Activated CD4-positive, CD25-positive, alpha-beta regulatory T cell treated with anti-CD3 and anti-CD28 coated beads, Interleukin-2, amount 50 U/mL, for 24 hours (primary cell): ENCODE data around the gene EMC8.

Experiments
- ATAC-seq, 2 donors: fragments of 150-1000 bp; cut with Tn5 transposase; one replicate each; pipeline ENCODE4 v1.10.0; 2021; ENCODE audit warnings: mild to moderate bottlenecking in 1 of 2, moderate library complexity in 1 of 2

The EMC8 gene

DNA sequence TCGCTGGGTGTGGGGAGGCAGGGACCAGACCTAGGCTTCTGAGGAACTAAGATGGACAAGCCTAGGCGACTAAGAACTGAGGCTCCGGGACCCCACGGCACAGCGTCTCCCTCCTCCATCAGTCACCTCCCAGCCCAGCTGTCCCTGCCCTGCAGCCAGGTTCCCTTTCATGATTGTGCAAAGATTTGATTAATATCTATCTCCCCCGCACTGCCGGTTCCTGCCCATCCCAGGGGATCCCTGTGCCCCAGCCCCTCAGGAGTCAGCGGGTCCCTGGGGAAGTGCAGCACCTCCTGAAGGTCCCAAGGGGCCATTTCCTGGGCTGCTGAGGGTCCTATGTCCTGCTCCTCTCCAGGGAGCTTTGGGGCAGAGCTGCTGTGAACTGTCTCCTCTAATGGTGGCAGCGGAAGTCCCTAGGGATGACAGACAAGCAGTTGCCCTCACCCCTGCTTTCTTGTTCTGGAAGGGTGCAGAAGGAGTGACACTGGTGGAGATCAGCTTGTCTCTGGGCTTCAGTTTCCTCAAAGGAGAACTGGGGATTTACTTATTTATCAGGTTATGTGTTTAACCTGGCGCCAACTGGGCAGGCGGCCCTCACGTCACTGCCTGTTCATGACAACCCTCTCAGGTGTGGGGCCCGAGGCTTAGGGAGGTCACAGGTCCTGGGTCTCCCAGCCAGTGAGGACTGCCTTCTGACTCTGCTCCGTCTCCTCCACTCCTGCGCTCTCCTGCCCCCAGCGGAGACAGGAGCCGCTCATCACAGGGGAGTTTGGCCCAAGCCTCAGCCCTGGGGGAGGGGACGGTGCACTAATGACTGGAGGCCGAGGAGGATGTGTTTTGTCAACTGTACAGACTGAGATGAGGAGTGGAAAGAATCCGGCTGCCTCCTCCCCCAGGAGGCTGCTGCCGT is 46.6 kb downstream of the EMC8 start:
- no peak for ATAC-seq

DNA sequence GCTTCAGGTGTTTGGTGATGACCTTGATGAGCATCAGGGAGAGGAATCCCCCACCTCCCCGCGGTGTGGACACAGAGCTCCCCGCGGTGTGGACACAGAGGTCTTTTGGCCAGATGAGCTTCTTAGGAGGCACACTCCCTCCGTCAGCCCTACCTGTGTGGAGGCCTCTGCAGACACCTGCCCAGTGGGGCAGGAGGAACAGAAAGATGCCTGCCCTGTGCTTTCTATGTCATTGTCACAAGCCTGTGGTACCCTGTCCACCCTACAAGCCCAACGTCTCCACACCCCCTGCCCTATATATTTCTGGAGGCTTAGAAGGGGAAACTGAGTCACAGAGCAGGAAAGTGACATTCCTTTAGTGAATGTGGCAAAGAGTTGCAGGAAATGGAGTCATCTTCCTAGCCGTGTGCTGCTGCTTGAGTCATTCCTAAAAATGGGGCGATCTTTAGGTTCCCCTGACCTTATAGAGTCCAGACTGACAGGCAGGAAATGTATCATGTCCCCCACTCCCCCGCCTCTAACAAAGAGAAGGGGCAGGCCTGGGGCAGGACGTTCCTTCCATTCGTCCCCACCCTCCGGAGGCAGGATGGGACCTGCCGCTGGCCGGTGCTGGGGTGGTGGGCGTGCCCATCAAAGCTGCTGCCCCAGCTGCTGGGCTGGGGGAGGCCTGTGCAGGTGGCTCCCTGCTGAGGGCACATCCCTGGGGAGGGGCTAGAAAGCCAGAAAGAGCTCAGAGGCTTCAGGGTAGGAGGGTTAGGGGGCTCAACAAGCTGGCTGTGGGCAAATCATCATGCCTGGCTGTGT is 47.4 kb downstream of the EMC8 start:
- no peak for ATAC-seq

DNA sequence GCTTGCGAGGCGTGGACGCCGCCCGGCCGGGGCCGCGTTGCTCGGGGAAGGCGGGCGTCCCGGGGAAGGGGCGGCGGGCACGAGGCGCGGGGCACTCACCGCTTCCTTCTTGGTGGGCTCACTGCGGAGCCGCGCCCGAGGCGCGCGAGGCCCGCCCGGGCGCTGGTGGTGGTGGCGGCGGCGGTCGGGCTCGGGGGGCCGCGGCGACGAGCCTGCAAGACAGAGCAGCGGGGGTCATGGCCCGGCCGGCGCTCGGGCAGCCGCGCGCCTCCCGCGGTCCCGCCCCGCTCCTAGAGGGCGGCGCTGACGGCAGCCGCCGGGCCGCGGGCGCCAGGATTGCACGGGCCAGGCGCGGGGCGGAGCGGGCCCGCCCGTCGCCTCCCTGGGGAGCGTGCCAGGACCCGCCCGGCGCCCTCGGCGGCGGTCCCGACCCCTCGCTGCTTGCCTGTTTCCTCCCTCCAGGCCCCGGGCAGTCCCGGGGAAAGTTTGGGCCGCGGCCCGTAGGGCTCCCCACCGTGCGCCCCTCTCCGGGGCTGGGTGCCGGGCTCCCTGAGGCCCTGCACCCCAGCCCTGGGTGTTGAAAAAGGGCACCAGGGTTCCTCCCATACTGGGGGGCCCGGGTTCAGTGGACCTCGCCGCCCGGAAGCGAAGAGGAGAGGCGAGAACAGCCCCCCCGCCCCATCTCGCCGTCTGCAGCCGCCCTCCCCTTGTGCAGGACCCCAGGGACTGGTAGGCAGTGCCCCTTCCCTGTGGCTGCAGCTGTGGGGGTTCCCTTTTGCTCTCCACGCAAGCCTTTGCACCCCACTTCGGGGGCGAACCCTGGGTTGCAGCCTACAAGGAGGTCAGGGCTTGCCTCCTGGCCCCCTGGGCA is 48.3 kb downstream of the EMC8 start, which contains the start of gene C16orf74:
Gene C16orf74 (minus strand): TSS at position 270 of the 871 bp plus-strand sequence. CDS start 15,879 bp downstream, outside the sequence.
- peak; percentile 72 for ATAC-seq

DNA sequence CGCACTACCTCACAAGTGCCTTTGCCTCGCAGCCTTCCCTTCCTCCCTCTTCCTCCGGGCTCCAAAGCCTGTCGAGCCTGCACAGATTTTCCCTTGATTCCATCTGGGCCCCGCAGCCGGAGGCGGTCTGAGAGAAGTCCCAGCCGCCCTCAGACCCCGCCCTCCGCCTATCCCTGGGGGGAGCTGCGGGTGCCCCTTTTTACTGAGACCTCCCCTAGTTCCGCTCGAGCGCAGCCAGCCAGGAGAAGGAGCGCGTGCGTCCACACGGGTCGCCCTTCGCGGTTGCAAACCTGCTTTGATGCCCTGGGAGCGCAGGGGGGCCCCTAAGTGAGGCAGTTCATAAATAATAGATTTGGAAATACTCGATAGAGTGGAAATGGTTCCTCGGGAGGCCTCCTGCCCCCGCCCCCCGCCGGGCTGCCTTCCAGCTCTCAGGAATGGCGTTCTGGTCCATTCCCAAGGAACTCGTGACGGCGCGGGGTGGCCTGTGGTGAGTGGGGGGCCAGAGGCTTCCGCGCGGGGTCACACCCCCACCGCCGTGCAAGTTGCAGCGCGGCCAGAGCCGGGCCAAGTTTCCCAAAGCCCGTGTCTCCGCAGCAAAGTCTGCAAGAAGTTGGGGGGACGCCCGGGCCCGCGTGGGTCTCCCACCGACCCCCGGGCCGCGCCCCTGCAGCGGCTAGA is 49.1 kb downstream of the EMC8 start:
- ATAC-seq, result peak in 1 of 2 donors; percentile 26

DNA sequence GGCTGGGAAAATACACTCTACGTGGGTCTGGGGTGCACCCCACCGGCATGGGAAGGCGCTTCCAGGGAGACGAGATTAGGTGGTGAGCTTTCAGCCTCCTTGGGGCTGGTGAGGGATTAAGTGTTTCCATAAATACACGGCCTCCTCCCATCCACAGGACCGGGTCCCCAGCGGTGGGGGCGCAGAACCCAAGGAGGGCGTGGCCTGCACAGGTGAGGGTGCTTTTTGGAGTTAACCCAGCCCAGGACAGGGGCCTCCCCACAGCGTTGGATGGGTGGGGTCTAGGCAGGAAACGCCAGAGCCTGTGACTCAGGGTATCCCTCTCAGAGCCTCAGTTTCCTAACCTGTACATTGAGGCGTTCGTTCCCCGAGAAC is 49.6 kb downstream of the EMC8 start:
- no peak for ATAC-seq

DNA sequence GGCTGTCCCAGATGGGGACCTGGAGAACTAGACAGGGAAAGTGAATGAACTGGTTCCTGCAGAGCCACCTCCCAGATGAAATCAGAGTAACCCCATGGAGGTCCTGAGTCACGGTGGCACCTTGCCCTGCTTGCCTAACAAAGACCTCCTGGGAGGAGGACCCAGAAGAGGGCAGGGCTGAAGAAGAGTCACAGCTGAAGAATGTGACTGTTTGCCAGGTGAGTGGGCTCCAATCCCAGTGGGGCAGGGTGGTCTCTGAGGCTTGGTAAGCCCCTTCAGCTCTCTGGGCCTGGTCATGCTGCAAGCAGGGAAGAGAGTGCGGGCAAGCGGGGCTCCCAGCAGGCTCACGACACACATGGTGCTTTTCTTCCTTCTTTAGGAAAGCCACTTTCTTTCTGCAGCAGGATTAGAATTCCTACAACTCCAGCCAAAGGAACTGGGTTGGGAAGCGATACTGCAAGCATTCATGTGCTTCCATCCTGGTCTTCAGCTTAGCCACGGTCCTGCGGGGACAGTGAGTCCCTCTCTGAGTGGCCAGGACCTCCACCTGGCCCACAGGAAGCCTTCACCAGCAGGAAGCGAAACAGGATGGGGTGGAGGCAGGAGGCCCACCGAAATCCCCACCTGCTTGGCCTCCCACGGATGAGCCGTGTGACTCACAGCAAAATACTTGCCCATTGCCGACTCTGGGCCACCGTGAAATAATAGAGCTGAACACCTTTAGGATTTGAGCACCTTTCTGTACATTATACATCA is 52.7 kb downstream of the EMC8 start:
- ATAC-seq, result no peak

DNA sequence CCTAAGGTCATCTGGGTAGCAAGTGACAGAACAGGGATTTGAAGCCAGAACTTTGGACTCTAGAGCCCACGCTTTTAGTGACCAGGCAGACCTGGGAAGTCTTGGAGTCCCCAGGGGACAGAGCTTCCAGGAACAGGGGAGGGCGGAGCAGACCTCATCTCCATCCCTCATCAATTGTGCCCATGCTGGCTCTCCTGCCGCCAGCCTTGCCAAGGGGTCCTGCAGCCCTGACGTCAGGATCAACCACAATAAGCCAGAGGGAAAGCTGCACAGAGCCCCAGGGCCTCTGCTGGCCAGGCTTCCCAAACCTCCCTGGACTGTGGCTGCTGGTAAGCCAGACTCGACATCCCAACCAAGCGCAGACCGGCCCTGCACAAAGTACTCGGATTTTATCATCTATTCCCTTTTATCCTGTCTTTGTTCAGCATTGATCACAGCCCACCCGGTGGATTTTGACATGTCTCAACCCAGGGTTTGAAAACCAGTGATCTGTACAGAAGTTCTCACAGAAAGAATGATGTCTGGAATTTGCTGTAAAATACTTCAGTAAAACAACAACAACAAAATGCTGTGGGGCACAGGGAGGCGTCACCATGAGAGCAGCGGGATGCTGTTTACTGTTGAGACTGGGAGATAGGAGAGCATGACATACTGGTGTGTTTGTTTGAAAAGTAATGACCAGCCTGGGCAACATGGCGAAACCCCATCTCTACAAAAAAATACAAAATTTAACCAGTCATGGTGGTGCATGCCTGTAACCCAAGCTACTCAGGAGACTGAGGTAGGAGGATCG is 60.2 kb downstream of the EMC8 start:
- ATAC-seq, result no peak

DNA sequence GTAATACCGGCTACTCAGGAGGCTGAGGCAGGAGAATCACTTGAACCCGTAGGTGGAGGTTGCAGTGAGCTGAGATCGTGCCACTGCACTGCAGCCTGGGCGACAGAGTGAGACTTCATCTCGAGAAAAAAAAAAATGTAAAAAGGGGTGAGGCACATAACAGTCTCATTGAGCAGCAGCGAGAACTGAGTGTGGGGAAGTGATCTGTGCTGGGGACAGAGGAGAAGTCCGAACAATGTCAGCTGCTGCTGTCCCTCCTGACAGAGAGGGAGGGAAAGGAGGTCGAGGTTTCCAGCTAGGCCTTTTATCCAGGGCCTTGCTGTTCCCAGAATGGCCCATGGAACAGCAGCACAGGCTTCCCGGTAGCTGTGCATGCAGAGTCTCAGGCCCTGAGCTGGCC is 62.4 kb downstream of the EMC8 start:
- ATAC-seq, result no peak

DNA sequence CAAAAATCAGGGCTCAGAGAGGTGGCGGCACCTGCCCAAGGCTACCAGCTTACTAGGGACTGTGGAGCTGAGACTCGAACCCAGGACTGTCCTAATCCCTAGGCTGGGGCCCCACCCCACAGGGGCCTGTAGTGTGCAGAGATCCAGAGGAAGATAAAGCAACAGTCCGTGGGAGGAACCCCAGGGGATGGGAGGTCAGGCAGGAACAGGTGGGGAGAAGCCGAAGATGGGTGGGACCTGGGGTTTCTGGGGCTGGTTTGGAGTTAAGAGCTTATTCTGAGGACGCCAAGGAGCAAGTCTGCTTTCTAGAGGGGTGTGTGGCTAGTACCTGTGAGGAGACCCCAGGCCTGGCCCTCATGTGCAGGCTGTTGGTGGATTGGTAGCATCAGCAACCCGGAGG is 63.4 kb downstream of the EMC8 start:
- no peak for ATAC-seq

DNA sequence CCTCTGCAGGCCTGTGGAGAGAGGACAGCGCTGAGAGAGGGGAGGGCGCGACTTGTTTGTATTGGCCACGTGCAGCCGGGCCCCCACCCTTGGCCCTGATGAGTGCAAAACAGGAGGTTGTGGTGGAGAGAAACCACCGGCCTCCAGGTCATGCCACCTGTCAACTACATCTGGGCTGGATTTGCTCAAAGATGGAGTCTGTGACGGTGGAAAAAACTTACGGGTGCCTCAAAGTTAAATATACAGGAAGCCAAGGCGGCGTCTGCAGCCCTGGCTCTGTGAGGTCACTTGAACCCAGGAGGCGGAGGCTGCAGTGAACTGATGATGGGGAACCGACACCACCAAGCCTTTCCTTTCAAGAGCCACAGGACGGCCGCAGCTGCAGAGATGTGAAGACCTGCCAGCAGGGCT is 64.1 kb downstream of the EMC8 start:
- peak; percentile 72 to 78 for ATAC-seq

DNA sequence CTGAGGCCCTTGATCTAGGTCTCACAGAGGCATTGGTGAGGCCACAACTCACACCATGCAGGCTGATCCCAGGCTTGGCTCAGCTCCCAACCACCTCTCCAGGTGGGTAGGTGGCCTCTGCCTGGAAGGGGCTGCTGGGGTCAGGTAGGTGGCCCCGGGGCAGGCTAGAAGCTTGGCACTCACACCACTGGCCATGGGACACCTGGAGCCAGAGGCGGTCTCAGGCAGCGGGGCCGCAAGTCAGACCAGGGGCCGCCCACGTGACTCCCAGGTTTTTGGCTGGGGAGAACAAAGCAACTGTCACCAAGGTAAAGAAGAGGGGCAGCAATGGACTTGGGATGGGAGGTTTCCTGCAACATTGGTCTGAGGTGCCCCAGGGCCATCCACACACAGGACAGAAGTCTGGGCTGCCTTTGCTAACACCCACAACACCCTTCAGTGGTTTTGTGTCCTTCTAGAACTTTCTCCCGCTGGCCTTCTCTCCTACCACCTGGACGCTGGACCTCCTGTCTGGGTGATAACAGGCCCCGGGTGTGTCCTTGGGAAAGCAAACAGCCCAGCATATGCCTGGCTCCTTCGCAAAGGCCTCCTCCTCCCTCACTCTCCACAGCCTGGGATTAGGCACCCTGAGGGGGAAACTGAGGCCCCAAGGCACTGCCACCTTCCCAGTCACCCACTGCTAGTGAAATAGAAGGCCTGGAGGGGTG is 64.9 kb downstream of the EMC8 start:
- ATAC-seq, result no peak

DNA sequence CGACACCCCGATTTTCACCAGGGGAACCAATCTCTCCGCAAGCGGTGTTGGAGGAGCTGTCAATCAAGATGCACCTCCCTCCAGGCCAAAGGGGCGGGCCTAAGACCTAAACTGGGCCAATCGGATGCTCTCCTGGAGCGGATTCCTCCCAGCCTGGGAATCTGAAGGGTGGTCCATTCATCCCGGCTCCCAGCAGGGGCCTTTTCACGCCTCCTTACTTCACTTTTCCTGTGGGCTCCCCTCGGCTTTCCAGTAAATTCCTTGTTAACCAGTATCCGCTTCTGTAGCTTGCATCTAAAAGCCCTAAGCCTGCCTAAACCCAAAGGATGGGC is 65.5 kb downstream of the EMC8 start:
- no peak for ATAC-seq

DNA sequence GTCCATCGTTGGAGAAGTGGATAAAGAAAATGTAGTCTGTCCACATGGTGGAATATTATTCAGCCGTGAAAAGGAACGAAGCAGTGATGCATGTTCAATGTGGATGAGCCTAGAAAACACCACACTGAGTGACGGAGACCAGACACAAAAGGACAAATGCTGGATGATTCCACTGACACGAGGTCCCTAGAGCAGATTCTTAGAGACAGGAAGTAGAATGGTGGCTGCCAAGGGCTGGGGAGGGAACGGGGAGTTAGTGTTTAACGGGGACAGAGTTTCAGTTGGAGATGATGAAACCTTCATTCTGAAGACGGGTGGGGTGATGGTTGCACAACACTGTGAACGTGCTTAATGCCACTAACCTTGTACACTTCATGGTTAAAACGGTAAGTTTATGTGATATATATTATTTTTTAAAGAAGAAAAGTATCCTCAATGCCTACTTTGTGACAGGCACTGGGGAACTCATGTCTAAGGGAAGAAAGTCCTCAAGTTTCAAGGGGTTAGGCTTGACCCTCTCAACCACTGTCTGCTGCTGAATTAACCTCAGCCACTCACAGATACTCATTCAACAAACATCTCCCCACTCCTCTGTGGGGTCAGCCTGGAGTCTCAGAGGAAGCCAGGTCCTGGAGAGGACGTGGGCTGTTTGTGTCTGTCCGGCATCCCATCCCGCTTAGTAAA is 66.0 kb downstream of the EMC8 start:
- no peak for ATAC-seq

DNA sequence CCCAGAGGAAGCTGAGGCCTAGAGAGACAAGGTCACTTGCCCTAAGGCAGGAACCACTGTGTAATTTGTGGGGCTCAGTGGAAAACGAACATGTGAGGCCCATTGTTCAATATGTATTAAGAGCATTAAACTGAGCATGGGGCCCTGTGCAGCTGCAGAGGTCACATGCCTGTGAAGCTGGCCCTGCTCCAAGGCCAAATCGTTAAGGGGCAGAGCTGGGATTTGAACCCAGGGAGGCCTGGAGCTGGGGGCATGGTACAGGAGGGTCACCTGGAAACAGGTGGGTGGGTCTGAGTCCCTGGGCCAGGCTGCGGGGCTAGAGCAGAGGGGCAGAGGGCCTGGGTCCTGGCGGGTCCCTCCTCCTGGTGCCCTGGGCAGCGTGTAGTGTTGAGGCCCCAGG is 68.2 kb downstream of the EMC8 start:
- ATAC-seq, result no peak

DNA sequence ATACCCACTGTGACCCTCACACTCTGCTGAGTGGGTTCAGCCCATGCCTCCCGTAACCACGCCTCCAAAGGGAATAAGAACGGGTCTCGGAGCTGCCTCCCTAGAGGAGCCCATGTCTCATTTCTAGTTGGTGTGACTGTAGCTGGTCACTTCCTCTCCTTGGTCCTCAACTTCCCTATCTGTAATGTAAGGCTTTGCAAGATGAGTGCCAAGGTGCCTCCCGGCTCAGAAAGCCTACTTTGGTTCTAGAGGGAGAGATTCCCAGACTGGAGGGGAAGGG is 69.2 kb downstream of the EMC8 start:
- ATAC-seq, result no peak

DNA sequence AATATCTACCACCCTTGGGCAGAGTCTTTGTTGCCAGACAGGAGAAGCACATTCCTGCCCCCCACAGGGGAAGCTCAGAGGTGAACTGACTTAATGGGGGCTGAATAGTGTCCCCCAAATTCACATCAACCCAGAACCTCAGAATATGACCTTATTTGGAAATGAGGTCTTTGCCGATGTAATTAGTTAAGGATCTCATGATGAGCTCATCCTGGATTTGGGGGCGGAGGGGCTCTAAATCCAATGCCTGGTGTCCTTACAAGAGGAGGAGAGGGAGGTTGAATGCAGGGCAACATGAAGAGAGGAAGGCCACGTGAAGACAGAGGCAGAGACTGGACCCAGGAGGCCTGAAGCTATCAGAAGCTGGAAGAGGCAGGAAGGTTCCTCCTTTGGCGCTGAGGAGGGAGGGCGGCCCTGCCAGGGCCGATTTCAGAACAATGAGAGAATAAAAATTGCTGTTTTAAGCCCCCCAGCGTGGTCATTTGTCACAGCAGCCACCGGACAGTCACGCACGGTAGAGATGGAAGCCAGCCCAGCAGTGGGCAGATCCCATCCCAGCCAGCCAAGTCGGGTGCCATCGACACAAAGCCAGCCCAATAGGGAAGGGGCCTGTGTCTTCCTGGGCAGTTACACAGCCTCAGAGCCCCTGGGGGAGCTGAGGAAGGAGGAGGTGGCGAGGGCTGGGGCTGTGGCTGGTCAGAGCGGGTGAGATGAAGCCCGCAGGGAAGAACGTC is 69.7 kb downstream of the EMC8 start:
- no peak for ATAC-seq

DNA sequence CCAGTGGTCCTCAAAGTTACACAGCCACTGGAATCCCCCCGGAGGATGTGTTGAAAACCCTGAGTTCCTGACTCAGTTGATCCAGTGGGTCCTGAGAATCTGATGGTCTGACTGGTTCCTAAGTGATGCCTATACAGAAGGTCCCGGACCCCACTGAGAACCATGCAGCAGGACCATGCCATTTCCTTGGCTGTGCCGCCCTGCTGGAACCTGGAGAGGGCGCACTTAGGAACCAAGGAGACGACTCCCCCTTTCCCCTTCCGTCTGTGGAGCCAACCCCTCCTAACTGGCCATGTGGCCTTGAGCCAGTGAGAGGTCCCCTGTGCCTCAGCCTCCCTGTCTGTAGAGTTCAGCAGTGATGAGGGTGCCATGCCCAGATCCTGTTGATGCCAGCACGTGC is 70.5 kb downstream of the EMC8 start:
- ATAC-seq, result no peak
